SK-N-SH treated with all-trans-retinoic acid at 6 μM for 48 hours (cell line): Measurements from ENCODE around the gene ING3.

Experiments
- ATAC-seq: fragments of 200-7000 bp; cut with Tn5 transposase; 3 replicates; pipeline ENCODE4 v1.9.1; 2020; ENCODE audit warnings: mild to moderate bottlenecking, moderate library complexity
- ARNTL ChIP-seq: fragments of 450-650 bp; formaldehyde crosslinking; IDR thresholded peaks from 2 replicates; pipeline ENCODE4 v1.5.0; 2020; ENCODE audit warnings: low read depth, mild to moderate bottlenecking, moderate library complexity, borderline replicate concordance
- BACH2 ChIP-seq: fragments of 250-450 bp; sonication (Bioruptor Pico); IDR thresholded peaks from 2 replicates; pipeline ENCODE4 v1.9.0; 2021; ENCODE audit warnings: mild to moderate bottlenecking, borderline replicate concordance
- CREB5 ChIP-seq: fragments of 250-450 bp; sonication (Bioruptor Pico); IDR thresholded peaks from 2 replicates; pipeline ENCODE4 v1.5.1; 2020; ENCODE audit warnings: low read depth, mild to moderate bottlenecking, moderate library complexity
- CSDC2 ChIP-seq: fragments of 250-450 bp; sonication (Bioruptor Pico); IDR thresholded peaks from 2 replicates; pipeline ENCODE4 v1.5.0; 2020; ENCODE audit warnings: mild to moderate bottlenecking, moderate library complexity
- CSRNP3 ChIP-seq: fragments of 250-450 bp; sonication (Bioruptor Pico); IDR thresholded peaks from 2 replicates; pipeline ENCODE4 v1.5.1; 2021; ENCODE audit warnings: mild to moderate bottlenecking, moderate library complexity
- ESRRG ChIP-seq: fragments of 250-450 bp; sonication (Bioruptor Pico); IDR thresholded peaks from 2 replicates; pipeline ENCODE4 v1.6.1; 2021; ENCODE audit warnings: mild to moderate bottlenecking
- GLIS3 ChIP-seq: fragments of 250-450 bp; sonication (Bioruptor Pico); IDR thresholded peaks from 2 replicates; pipeline ENCODE4 v1.5.0; 2020; ENCODE audit warnings: mild to moderate bottlenecking, moderate library complexity
- OSR1 ChIP-seq: fragments of 250-450 bp; sonication (Bioruptor Pico); IDR thresholded peaks from 2 replicates; pipeline ENCODE4 v1.8.0; 2022; ENCODE audit warnings: moderate library complexity, mild to moderate bottlenecking, inconsistent platforms
- PATZ1 ChIP-seq: fragments of 250-450 bp; sonication (Bioruptor Pico); IDR thresholded peaks from 2 replicates; pipeline ENCODE4 v1.8.0; 2020; ENCODE audit warnings: mild to moderate bottlenecking, moderate library complexity, borderline replicate concordance
- SNAI2 ChIP-seq: fragments of 250-450 bp; sonication (Bioruptor Pico); IDR thresholded peaks from 2 replicates; pipeline ENCODE4 v1.5.0; 2020; ENCODE audit warnings: mild to moderate bottlenecking, moderate library complexity
- TCF4 ChIP-seq: fragments of 250-450 bp; sonication (Bioruptor Pico); IDR thresholded peaks from 2 replicates; pipeline ENCODE4 v1.8.0; 2021; ENCODE audit warnings: mild to moderate bottlenecking, moderate library complexity, borderline replicate concordance
- TOX ChIP-seq: fragments of 250-450 bp; sonication (Bioruptor Pico); IDR thresholded peaks from 2 replicates; pipeline ENCODE4 v1.8.0; 2021; ENCODE audit warnings: mild to moderate bottlenecking, moderate library complexity, borderline replicate concordance
- TSHZ2 ChIP-seq: fragments of 250-450 bp; sonication (Bioruptor Pico); IDR thresholded peaks from 2 replicates; pipeline ENCODE4 v1.5.0; 2020; ENCODE audit warnings: mild to moderate bottlenecking, moderate library complexity
- ZC3H10 ChIP-seq: fragments of 250-450 bp; sonication (Bioruptor Pico); IDR thresholded peaks from 2 replicates; pipeline ENCODE4 v1.5.1; 2021; ENCODE audit warnings: mild to moderate bottlenecking, moderate library complexity
- ZFP3 ChIP-seq: fragments of 250-450 bp; sonication (Bioruptor Pico); IDR thresholded peaks from 2 replicates; pipeline ENCODE4 v1.5.0; 2020; ENCODE audit warnings: mild to moderate bottlenecking, moderate library complexity
- ZFP30 ChIP-seq: fragments of 450-650 bp; formaldehyde crosslinking; IDR thresholded peaks from 2 replicates; pipeline ENCODE4 v1.5.0; 2022; ENCODE audit warnings: mild to moderate bottlenecking, moderate library complexity
- ZNF565 ChIP-seq: fragments of 450-650 bp; formaldehyde crosslinking; conservative IDR thresholded peaks from 2 replicates; pipeline ENCODE4 v1.5.0; 2020; ENCODE audit warnings: low read depth, mild to moderate bottlenecking, moderate library complexity
- ZNF70 ChIP-seq: fragments of 450-650 bp; formaldehyde crosslinking; IDR thresholded peaks from 2 replicates; pipeline ENCODE4 v1.5.0; 2020; ENCODE audit warnings: mild to moderate bottlenecking, moderate library complexity
- ZNF8 ChIP-seq: fragments of 450-650 bp; formaldehyde crosslinking; IDR thresholded peaks from 2 replicates; pipeline ENCODE4 v1.5.0; 2020; ENCODE audit warnings: mild to moderate bottlenecking, moderate library complexity

ING3 gene

GRCh38 chr7:121024611-121025010 is 74.0 kb downstream of the ING3 start:
- no peak for ATAC-seq
- no peak for TF ChIP-seq BACH2 (CRISPR knock-in tag)
- no peak for TF ChIP-seq ZNF565 (CRISPR knock-in tag)
- TF ChIP-seq TSHZ2 (CRISPR knock-in tag), result no peak
- no peak for TF ChIP-seq CSRNP3
- no peak for TF ChIP-seq ESRRG (CRISPR knock-in tag)
- TF ChIP-seq ARNTL (CRISPR knock-in tag), result no peak
- TF ChIP-seq CREB5 (CRISPR knock-in tag), result no peak
- TF ChIP-seq TOX, result no peak
- no peak for TF ChIP-seq CSDC2 (CRISPR knock-in tag)
- TF ChIP-seq SNAI2 (CRISPR knock-in tag), result no peak
- TF ChIP-seq OSR1 (CRISPR knock-in tag), result no peak

- no peak for ATAC-seq
- TF ChIP-seq TOX, result no peak
- TF ChIP-seq ESRRG (CRISPR knock-in tag), result no peak
- TF ChIP-seq ZNF8 (CRISPR knock-in tag), result no peak
- no peak for TF ChIP-seq BACH2 (CRISPR knock-in tag)
- TF ChIP-seq GLIS3 (CRISPR knock-in tag), result no peak
- TF ChIP-seq CREB5 (CRISPR knock-in tag), result no peak
- no peak for TF ChIP-seq PATZ1 (CRISPR knock-in tag)
- TF ChIP-seq ZC3H10 (CRISPR knock-in tag), result no peak
These were observed 75.6 kb downstream of the ING3 start for GRCh38 chr7:121026159-121026558.

- no peak for TF ChIP-seq CREB5 (CRISPR knock-in tag)
- no peak for TF ChIP-seq TOX
- TF ChIP-seq CSRNP3, result no peak
- no peak for TF ChIP-seq OSR1 (CRISPR knock-in tag)
- TF ChIP-seq TCF4 (CRISPR knock-in tag), result no peak
- no peak for TF ChIP-seq ZFP30 (CRISPR knock-in tag)
- no peak for TF ChIP-seq ZC3H10 (CRISPR knock-in tag)
- TF ChIP-seq CSDC2 (CRISPR knock-in tag), result no peak
- TF ChIP-seq ZNF70 (CRISPR knock-in tag), result no peak
- TF ChIP-seq ZFP3, result no peak
- no peak for TF ChIP-seq TSHZ2 (CRISPR knock-in tag)
- TF ChIP-seq ESRRG (CRISPR knock-in tag), result no peak
- no peak for ATAC-seq
These were observed 76.1 kb downstream of the ING3 start for GRCh38 chr7:121026577-121027111.
